Measurements from ENCODE around the gene KRTAP10-9.

- TF ChIP-seq CTCF (IDR thresholded peaks at IDR 0.05) = no peak
- no peak for TF ChIP-seq POLR2A (IDR thresholded peaks at IDR 0.05)
These were observed at the start of gene KRTAP10-9 for GRCh38 chr21:44626673-44627143.

Measured in vagina (tissue), 2 donors.